GM18867 (cell line): Measurements from ENCODE around the gene KLB.

Source experiments
- ATAC-seq: cut with Tn5 transposase; IDR thresholded peaks from one replicate; pipeline ENCODE4 v1.9.1; 2021; ENCODE audit warnings: mild to moderate bottlenecking, moderate library complexity; ENCODE audit not compliant: unreplicated experiment

Gene KLB

GRCh38 chr4:39458505-39459300 is 52.0 kb downstream of the KLB start, which contains the start of the genes LIAS and RPL9:
Gene LIAS, plus strand, starts transcription at chr4:39459056. Its CDS starts 62 bp downstream, at chr4:39459118.
Gene RPL9, minus strand, starts transcription at chr4:39458922. Its CDS starts 483 bp downstream, at chr4:39458439.
- ATAC-seq, result peak; percentile 86

- ATAC-seq, result no peak
These were observed 58.3 kb downstream of the KLB start for GRCh38 chr4:39464886-39465501.

- no peak for ATAC-seq
These were observed 60.0 kb downstream of the KLB start for GRCh38 chr4:39466747-39467146.

GRCh38 chr4:39467464-39467863 is 60.7 kb downstream of the KLB start:
- ATAC-seq, result no peak

GRCh38 chr4:39469429-39470077 is 62.8 kb downstream of the KLB start:
- ATAC-seq, result peak; percentile 81

- no peak for ATAC-seq
These were observed 63.7 kb downstream of the KLB start for GRCh38 chr4:39470402-39470801.

- ATAC-seq, result no peak
These were observed 65.7 kb downstream of the KLB start for GRCh38 chr4:39472396-39472795.

- ATAC-seq, result no peak
These were observed 69.6 kb downstream of the KLB start for GRCh38 chr4:39476187-39476895.

- no peak for ATAC-seq
These were observed 73.5 kb downstream of the KLB start for GRCh38 chr4:39480251-39480650.

GRCh38 chr4:39480902-39481695 is 74.4 kb downstream of the KLB start:
- ATAC-seq, result no peak

- ATAC-seq, result no peak
These were observed 78.0 kb downstream of the KLB start for GRCh38 chr4:39484582-39485272.

- no peak for ATAC-seq
These were observed 79.6 kb downstream of the KLB start for GRCh38 chr4:39486221-39486804.

- ATAC-seq, result no peak
These were observed 83.6 kb downstream of the KLB start for GRCh38 chr4:39490322-39490721.

- no peak for ATAC-seq
These were observed 87.6 kb downstream of the KLB start for GRCh38 chr4:39494354-39494753.

- no peak for ATAC-seq
These were observed 88.9 kb downstream of the KLB start for GRCh38 chr4:39495446-39496213.

- ATAC-seq, result no peak
These were observed 91.4 kb downstream of the KLB start for GRCh38 chr4:39497909-39498726.

GRCh38 chr4:39498727-39499020 is 91.9 kb downstream of the KLB start:
- no peak for ATAC-seq
